Suppressor macrophage treated with lipopolysaccharide for 1 hour (primary cell): ENCODE measurements around the gene WDR74.
"Not testable (repeated sequence)": the region's sequence is repeated elsewhere in the genome, so short reads cannot be mapped to it uniquely, and the experiment has no call there.

Source experiments
- DNase-seq, 3 donors: peaks; one replicate each; pipeline ENCODE4 v3.0.0-alpha.2; 2020 to 2022

WDR74 gene

GRCh38 chr11:62840721-62841360 is 1.5 kb upstream of the WDR74 start:
- DNase-seq: peak; percentile 95 to 97 (median 97)

- DNase-seq: no peak
Observed at GRCh38 chr11:62835336-62835735, 4.1 kb downstream of the WDR74 start.

- peak; percentile 41 to 61 (median 47) for DNase-seq
Observed at GRCh38 chr11:62832336-62833234, 6.8 kb downstream of the WDR74 start, which contains the start of gene TEX54. Gene TEX54 (minus strand): TSS chr11:62832841.

DNA sequence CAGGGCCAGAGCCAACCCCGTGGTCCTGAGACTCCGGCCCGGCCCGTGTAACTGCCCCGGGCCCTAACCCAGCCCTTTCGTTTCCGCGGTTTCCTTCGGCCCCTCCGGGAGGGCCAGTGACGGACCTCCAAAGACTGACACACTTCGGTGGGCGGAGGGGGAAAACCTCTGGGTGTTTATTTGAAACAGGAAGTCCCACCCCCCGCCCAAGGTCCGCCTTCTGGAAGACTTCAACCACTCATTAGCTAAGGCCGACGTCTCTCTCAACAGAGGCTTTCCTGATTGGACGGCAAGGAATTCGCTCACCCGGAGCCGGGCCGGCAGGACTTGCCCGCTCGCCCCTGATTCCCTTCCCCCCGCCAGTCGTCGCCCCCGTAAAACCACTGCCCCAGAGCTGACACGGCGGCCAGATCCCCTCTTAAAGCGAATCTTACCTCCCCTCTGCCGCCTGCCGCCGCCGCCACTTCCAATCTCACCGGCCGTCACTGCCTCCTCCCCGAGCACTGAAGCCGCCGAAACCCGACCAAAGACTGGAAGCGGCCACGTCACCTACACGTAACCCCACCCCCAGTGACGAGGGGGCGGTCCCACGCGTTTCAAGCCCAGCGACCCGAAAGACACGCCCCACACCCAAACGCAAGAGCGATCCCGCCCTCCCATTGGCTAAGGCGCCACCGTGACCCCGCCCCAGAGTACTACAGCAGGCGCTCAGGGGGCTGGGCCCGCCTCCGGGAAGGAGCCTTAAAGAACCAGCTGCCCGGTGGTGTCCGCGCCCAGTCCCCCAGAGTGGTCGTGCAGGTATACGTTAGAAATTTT is 7.7 kb downstream of the WDR74 start, which contains the start of gene STX5:
TSS of gene STX5 (minus strand) at position 532 of the 816 bp plus-strand sequence. CDS start 808 bp downstream, outside the sequence.
- DNase-seq: peak; percentile 99 to 100 (median 100)

- DNase-seq: peak in 1 of 3 donors; percentile 35
Observed at GRCh38 chr11:62830904-62831519, 8.4 kb downstream of the WDR74 start.

DNA sequence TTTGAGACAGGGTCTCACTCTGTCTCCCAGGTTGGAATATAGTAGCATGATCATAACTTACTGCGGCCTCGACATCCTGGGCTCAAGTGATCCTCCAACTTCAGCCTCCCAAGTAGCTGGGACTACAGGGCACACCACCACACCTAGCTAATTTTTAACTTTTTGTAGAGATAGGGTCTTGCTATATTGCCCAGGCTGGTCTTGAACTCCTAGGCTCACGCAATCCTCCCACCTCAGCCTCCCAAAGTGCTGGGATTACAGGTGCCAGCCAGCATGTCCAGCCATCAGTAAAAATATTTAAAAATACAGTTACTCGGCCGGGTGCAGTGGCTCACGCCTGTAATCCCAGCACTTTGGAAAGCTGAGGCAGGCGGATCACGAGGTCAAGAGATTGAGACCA is 11.3 kb downstream of the WDR74 start:
- not testable (repeated sequence) for DNase-seq

GRCh38 chr11:62823677-62824076 is 15.7 kb downstream of the WDR74 start:
- DNase-seq: no peak

GRCh38 chr11:62817129-62817528 is 22.3 kb downstream of the WDR74 start:
- peak in 1 of 3 donors; percentile 29 for DNase-seq

GRCh38 chr11:62816557-62816956 is 22.8 kb downstream of the WDR74 start:
- peak; percentile 44 to 63 (median 62) for DNase-seq

GRCh38 chr11:62811659-62812058 is 27.7 kb downstream of the WDR74 start:
- no peak for DNase-seq

DNA sequence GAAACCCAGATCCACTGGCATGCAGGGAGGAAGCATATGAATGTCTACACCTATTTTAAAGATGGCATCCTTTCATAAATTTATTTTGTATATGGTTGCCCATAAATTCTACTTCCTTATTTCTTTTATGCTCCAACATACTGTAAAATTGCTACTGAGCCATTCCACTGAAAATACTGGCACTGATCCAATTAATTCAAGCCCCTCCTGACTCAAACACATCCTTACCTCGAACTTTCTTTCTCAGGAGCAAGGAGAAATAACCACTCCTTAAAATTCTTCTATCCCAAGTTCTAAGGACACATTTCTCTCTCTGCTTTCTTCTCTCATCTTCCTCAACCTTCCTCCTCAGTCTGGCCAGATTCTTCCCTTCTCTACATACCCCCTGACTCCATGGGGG is 28.6 kb downstream of the WDR74 start:
- no peak for DNase-seq

- peak; percentile 92 to 95 (median 92) for DNase-seq
Observed at GRCh38 chr11:62806611-62807121, 32.7 kb downstream of the WDR74 start.

DNA sequence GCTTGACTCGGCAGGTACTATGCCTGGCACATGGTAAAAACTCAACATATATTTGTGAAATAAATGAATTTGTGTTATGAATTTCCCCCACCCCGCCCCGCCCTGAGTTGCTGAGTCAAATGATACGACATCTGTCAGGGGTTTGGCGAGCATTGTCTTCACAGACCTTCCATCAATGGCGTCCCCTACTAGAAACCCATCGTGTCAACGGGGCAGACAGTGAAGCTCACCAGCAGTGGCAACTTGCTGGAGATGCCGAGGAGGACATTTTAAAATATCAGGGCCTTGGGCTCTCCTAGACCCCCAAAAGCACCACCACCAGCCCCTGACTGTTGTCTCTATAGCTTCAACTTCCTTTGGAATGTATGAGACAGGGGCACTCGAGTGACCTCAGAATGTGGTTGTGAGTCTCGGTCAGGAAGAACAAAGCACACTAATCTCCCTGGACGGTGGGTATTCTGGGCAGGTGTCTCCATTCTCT is 33.4 kb downstream of the WDR74 start:
- DNase-seq: peak in 2 of 3 donors; percentile 34 to 43

DNA sequence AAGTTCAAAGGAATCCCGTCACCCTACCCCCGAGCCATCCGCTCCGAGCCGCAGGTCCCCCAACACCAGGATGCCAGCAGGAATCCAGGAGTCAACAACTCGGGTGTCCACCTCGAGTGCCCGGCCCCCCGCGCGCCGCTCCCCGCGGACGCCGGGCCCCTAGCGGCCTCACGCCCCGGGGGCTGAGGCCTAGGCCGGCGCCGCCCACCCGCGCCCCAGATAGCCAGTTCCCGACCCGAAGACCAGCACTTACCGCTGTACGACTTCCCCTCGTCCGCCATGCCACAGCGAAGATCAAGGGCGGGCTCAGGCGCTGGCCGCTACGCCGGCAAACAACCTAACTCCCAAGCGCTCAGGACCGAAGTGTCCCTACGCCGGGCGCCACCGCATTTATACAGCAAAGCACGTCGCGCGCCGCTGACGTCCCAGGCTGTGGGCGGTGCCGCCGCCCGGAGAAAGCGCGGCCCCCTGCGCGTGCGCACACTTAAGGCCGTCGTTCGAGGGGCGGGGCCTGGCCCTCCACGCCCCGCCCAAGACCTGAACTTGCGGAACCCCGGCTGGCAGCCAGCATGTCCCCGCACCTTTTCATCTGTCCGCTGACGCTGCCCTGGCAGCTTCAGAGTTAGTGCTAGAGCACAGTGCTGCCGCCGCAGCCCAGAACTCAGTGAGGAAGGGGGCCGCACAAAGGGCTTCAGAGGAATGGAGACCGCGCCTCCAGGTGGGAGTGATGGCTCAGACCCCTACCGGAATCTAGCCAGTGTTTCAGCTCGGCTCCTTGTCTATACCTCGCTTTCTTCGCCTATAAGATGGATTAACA is 34.1 kb downstream of the WDR74 start, which contains the start of gene NXF1:
TSS of gene NXF1 (minus strand) at position 365 of the 817 bp plus-strand sequence. CDS start at position 281, 84 bp downstream.
- DNase-seq: peak; percentile 97 to 99 (median 99)

- DNase-seq: peak; percentile 58 to 66 (median 60)
Observed at GRCh38 chr11:62804310-62805075, 34.9 kb downstream of the WDR74 start.

DNA sequence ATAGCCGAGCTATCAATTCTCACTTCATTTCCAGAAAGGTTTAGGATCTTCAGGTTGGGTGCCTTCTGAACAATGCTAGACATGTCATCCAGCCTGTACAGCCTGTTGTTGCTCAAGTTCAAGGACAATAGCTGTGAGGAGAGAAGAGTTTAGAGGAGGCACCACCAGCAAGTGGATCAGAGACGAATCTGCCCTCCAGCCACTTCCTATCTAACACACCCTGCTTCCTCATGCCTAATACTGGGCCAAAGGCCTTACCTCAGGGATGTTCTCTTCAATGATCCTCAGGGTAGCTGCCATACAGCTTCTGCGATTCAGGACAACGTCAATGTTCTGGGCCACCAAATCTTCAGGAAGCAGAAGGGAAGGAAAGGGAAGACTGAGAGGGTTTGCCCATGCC is 38.3 kb downstream of the WDR74 start:
- no peak for DNase-seq

GRCh38 chr11:62799486-62799885 is 39.9 kb downstream of the WDR74 start:
- DNase-seq: no peak

- DNase-seq: no peak
Observed at GRCh38 chr11:62796281-62796680, 43.1 kb downstream of the WDR74 start.

GRCh38 chr11:62794201-62794775 is 45.1 kb downstream of the WDR74 start:
- no peak for DNase-seq

DNA sequence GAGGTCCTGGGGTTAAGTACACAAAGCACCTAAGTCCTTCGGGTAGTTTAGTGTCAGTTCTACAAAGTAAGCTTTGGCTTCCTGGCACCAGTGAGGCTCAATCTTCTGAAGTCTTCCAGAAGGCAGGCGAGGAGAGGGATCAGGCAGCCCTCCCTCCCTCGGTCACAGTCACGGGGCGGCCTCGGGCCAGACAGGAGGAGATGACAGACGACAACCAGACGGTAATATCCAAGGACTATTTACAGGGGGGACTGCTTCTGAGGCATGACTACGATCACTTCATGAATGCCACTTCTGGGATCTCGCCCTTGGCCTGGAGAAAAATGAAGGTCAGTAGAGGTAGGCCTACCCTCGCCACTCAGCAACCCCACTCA is 47.2 kb downstream of the WDR74 start:
- DNase-seq: no peak
